NCI-H2081 (cell line): ENCODE data around the gene MOCS2.

Experiments
- DNase-seq, 2 experiments: peaks; one replicate each; lab custom pipeline; 2025; lab: John Stamatoyannopoulos, UW

MOCS2 gene

GRCh38 chr5:53092242-53092641, 17.3 kb downstream of the MOCS2 start:
- no peak for DNase-seq

GRCh38 chr5:53091289-53091688, 18.3 kb downstream of the MOCS2 start:
- DNase-seq = no peak

GRCh38 chr5:53090229-53090628, 19.3 kb downstream of the MOCS2 start:
- DNase-seq = no peak

- DNase-seq = no peak
Measured at GRCh38 chr5:53089481-53089991, 20.0 kb downstream of the MOCS2 start.

- DNase-seq = no peak
Measured at GRCh38 chr5:53087621-53088121, 21.9 kb downstream of the MOCS2 start.

GRCh38 chr5:53087171-53087570, 22.4 kb downstream of the MOCS2 start:
- DNase-seq = no peak

- no peak for DNase-seq
Measured at GRCh38 chr5:53084546-53085255, 24.9 kb downstream of the MOCS2 start.

- DNase-seq = no peak
Measured at GRCh38 chr5:53083927-53084326, 25.6 kb downstream of the MOCS2 start.

- no peak for DNase-seq
Measured at GRCh38 chr5:53080271-53080670, 29.3 kb downstream of the MOCS2 start.

- no peak for DNase-seq
Measured at GRCh38 chr5:53076014-53076583, 33.5 kb downstream of the MOCS2 start.

- DNase-seq = no peak
Measured at GRCh38 chr5:53073348-53073747, 36.2 kb downstream of the MOCS2 start.

- no peak for DNase-seq
Measured at GRCh38 chr5:53071738-53072137, 37.8 kb downstream of the MOCS2 start.

- no peak for DNase-seq
Measured at GRCh38 chr5:53071298-53071697, 38.3 kb downstream of the MOCS2 start.

GRCh38 chr5:53069626-53070025, 39.9 kb downstream of the MOCS2 start:
- peak in 1 of 2 experiments; percentile 1 for DNase-seq

GRCh38 chr5:53068291-53068836, 41.2 kb downstream of the MOCS2 start:
- no peak for DNase-seq

- no peak for DNase-seq
Measured at GRCh38 chr5:53067641-53068040, 41.9 kb downstream of the MOCS2 start.

GRCh38 chr5:53066088-53066487, 43.5 kb downstream of the MOCS2 start:
- no peak for DNase-seq

- DNase-seq = no peak
Measured at GRCh38 chr5:53063791-53064190, 45.8 kb downstream of the MOCS2 start.

- DNase-seq = no peak
Measured at GRCh38 chr5:53063176-53063575, 46.4 kb downstream of the MOCS2 start.

GRCh38 chr5:53059281-53059680, 50.3 kb downstream of the MOCS2 start:
- no peak for DNase-seq

GRCh38 chr5:53055365-53055764, 54.2 kb downstream of the MOCS2 start:
- DNase-seq = no peak

GRCh38 chr5:53053364-53053763, 56.2 kb downstream of the MOCS2 start:
- no peak for DNase-seq

GRCh38 chr5:53052499-53052898, 57.1 kb downstream of the MOCS2 start:
- DNase-seq = no peak
